AG10803 (cell line): ENCODE measurements around the gene OSBPL3.
A peak's percentile ranks its signal among the peaks of the same experiment; 100 is the strongest.

ENCODE experiments used
- DNase-seq: peaks from one replicate; pipeline ENCODE4 v3.0.0; 2010; ENCODE audit warnings: low read depth
- H3K4me3 ChIP-seq: 2 replicates; pipeline ENCODE4 v1.5.1; 2011; ENCODE audit warnings: mild to moderate bottlenecking, low read length, control low read depth
- CTCF ChIP-seq: conservative IDR thresholded peaks from 2 replicates; pipeline ENCODE4 v1.5.1; 2011; ENCODE audit warnings: mild to moderate bottlenecking, low read length, control low read depth, inconsistent platforms

The OSBPL3 gene

GRCh38 chr7:24955313-24955712, 24.7 kb downstream of the OSBPL3 start:
- no peak for TF ChIP-seq CTCF
- no peak overlapping the region for H3K4me3 ChIP-seq
- DNase-seq, result no peak

- no peak for DNase-seq
- no peak overlapping the region for H3K4me3 ChIP-seq
- TF ChIP-seq CTCF, result no peak
These were observed 27.5 kb downstream of the OSBPL3 start for GRCh38 chr7:24952464-24952863.

GRCh38 chr7:24951441-24951980, 28.5 kb downstream of the OSBPL3 start:
- TF ChIP-seq CTCF, result no peak
- no peak for DNase-seq
- no peak overlapping the region for H3K4me3 ChIP-seq

- TF ChIP-seq CTCF, result no peak
- no peak overlapping the region for H3K4me3 ChIP-seq
- peak; percentile 72 for DNase-seq
These were observed 30.1 kb downstream of the OSBPL3 start for GRCh38 chr7:24949884-24950283.

GRCh38 chr7:24948739-24949138, 31.2 kb downstream of the OSBPL3 start:
- no peak for TF ChIP-seq CTCF
- no peak overlapping the region for H3K4me3 ChIP-seq
- DNase-seq, result no peak

GRCh38 chr7:24946467-24946866, 33.5 kb downstream of the OSBPL3 start:
- TF ChIP-seq CTCF, result no peak
- no peak for DNase-seq
- no peak overlapping the region for H3K4me3 ChIP-seq

GRCh38 chr7:24945899-24946298, 34.1 kb downstream of the OSBPL3 start:
- no peak overlapping the region for H3K4me3 ChIP-seq
- no peak for DNase-seq

More at GRCh38 chr7:24945899-24946298, 34.1 kb downstream of the OSBPL3 start:
- TF ChIP-seq CTCF, result no peak
